ENCODE results near the gene RCBTB2.
A peak's percentile ranks its signal among the peaks of the same experiment; 100 is the strongest.
"Not testable (repeated sequence)": the region's sequence is repeated elsewhere in the genome, so short reads cannot be mapped to it uniquely, and the experiment has no call there.

Gene RCBTB2

DNA sequence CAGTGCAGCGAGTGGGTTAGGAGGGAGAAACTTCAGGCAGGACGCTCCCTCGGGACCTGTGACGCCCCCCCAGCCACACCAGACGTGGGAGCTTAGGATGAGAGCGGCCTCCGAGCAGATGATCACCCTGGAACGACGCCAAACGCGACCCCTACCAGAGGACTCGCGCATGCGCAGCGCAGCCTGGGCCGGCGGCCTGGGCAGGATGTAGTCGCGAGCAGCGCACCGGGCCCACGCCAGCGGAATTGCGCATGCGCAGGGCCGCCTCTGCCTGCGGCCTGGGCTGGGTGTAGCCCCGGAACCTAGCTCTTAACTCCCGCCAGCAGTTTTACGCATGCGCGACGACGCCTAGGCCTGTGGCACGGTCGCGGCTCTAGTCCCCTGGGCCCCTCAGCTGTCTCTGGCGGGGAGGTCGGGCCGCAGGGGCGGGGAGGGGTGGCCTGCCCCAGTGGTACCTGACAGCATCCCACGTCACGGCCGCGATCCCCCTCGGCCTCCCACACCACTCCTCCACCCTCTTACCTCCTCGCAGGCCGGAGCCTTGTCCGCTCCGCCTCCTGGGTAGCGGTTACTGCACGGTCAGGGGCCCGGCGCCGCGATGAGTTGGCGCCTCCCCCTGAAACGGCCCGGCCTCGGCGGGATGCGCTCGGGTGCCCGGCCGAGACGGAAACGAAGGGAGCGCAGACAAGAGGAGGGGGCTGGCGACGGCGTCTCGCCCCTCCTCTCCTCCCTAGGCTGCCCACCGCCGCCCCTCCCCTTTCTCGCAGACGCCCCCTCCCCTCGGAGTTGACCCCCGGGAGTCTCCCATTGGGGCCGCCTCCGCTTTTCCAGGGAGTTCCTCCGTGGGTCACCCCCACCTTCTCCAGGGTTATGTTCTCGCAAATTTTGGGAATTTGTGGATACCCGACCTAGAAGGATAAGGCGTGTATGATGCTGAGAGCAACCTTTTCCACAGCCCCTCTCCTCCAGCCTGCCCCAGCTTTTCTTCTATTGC is at the start of gene RCBTB2:
RCBTB2 (minus strand) TSS at position 575 of the 994 bp plus-strand sequence. CDS start 11,141 bp downstream, outside the sequence.
- DNase-seq (ENCODE audit: extremely low spot score, insufficient read length, low read depth): peak; percentile 92
- peak; percentile 99 for FAIRE-seq

DNA sequence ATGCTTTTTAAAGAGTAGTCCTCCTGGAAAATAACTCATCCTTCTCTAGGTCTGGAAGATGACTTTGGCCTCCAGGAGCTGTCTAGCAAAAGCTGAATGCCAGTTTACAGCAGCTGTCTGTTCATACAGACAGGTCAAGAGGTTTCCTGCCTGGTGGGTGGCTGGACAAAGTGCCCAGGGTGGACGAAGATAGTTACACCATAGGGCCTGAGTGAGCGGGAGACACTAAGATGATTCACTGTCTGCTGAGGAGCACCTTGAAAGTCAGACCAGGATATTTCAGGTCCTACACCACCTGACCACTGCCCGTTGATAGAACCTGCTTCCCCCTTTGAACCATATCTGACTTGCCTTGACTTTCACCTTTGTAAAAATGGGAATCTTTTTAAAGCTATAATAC is 49.2 kb upstream of the RCBTB2 start:
- FAIRE-seq: no peak
- no peak for DNase-seq (ENCODE audit: extremely low spot score, insufficient read length, low read depth)

DNA sequence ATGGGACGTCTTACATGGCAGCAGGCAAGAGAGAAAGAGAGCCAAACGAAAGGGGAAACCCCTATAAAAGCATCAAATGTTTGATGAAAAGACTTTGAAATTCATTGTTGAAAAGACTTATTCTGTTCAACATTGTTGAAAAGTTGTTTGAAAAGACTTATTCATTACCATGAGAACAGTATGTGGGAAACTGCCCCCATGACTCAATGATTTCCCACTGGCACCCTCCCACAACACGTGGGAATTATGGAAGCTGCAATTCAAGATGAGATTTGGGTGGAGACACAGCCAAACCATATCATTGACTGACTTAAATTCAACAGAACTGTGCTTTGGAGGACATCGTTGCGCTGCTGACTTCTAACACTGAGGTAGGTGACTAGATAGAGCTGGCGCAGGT is 48.0 kb upstream of the RCBTB2 start:
- DNase-seq (ENCODE audit: extremely low spot score, insufficient read length, low read depth): no peak
- FAIRE-seq: no peak

DNA sequence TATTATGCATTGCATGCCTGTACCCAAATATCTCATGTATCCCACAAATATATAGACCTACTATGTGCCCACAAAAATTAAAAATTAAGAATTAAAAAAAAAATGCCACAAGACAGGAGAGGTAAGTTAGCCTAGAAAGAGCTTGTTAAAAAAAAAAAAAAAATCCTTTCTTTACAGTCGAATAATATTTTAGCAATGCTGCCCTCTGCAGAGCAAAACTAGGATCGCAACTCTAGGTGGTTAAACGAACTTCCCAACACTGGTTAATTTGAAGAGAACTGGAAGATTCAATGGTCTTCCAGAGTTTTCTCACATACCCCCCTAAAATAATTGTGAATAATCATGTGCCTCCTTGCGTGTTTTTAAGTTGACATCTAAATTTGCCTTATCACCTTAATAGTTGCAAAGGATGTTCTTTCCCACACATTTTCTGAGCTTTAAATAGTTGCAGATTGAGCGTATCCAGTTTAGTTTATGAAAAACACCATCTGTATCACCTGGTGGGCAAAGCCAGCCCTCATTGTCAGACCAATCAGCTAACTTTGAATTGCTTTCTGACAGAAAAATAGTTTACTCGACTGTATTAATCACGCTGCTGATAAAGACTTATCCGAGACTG is 47.4 kb upstream of the RCBTB2 start:
- DNase-seq (ENCODE audit: extremely low spot score, insufficient read length, low read depth) (no peak), FAIRE-seq (peak; percentile 86)

DNA sequence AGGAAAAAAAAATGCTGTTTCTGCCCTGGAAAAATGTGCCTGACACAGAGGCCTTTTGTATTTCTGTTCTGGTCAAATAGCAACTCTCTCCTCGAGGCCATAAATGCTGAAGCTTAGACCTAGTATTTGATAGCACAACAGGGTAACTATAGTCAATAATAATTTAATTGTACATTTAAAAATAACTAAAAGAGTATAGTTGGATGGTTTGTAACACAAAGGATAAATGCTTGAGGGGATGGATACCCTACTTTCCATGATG is 47.0 kb upstream of the RCBTB2 start:
- DNase-seq (ENCODE audit: extremely low spot score, insufficient read length, low read depth); FAIRE-seq: not testable (repeated sequence)

DNA sequence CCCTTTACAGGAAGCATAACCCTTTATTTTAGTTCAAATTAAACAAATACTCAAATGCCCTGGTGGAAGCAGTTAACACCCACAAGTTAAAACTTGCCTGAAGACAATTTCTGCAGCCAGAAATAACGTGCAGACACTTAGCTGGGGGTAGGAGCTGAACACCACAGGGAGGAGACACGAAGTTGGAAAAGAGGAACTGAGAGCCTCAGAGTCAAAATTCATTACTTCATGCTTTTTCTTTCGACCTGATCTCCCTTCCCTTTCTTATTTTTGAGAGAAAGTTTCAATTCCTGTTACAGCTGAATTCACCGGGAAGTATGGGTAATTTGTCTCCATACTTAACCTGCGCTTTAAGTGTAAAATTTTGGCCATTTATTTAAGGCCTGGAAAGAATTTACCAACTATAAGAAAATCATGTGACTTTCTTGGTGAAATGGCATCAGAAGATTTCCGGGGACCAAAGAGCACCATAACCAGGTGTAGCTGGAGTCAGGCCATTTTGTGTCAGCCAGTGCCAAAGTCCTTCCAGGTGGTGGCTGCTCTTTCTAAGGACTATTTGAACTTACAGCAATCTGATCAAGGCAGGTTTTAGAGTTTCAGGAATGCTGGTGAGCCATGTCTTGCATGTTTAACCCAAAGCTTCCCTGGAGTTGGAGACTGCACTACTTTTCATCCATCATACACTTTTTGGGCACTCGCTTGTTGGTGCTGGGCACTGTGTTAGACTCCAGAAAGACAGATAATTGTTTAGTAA is 46.5 kb upstream of the RCBTB2 start:
- DNase-seq (ENCODE audit: extremely low spot score, insufficient read length, low read depth) (no peak), FAIRE-seq (peak; percentile 98)

DNA sequence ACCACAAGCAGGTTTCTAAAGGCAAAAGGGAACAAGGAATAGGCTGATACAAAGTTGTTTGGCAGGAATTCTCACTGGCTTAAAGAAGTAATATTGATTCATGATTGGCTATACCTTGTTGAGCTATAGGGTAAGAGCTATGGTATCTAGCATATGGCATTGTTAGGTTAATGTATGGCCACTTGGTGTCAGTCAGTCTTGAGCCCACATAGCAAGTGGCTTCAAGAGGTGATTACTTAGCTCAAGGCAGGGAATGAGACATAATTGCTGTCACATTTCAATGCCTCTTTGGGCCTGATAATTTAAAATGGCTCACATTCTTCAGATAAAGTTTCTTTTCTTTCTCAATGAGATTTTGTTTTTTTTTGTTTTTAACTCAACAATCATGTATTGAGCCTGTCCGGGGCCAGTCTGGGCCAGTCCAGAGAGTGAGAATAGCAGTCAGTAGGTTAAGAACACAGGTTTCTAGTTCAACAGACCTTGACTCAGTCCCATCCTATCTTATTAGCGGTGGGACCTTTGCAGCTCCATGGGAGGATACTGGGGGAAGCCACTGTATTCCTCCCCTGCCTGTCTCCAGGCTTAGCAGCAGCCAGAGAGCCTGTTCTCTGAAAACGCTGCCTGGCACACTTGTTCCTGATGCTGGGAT is 45.8 kb upstream of the RCBTB2 start:
- DNase-seq (ENCODE audit: extremely low spot score, insufficient read length, low read depth): no peak
- FAIRE-seq: no peak

DNA sequence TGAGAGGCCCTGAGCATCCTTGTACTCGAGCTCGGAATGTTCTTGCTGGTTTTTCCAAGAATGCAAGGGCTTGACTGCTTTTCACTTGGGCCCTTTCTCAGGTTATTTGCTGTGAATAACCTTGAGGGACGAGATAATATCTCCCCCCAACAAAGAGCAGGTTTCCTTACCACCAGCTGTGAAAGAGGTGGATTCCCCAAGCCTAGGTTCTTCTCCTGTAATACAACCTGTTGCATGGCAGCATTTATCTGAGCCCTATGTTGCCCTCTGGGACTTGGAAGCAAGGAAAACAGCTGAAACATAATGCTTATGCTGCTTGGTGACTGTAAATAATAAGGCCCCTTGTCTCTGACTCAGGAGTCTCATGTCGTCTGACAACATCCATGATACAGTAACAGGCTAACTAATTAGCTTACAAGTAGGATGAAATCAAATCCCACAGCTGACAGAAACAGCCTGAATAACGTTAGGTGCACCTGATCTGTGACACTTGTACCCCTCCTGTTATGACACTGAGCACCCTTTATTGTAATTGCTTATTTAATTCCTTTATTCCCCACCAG is 43.6 kb upstream of the RCBTB2 start:
- FAIRE-seq: peak; percentile 69
- DNase-seq (ENCODE audit: extremely low spot score, insufficient read length, low read depth): no peak

DNA sequence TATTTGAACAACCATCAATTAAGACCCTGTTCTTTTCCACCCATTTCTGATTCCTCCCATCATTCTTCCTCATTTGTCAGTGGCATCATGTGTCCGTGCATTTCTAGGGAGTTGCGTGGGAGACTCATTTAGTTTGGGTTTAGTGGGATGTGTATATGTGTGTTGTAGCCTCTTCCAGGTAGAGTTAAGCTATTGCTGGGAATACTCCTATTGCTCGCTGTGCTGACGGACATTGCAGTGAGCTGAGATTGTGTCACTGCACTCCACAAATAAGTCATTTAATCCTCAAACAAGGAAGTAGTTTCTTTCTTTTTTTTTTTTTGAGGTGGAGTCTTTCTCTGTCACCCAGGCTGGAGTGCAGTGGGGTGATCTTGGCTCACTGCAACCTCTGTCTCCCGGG is 42.2 kb upstream of the RCBTB2 start:
- FAIRE-seq: peak; percentile 26
- DNase-seq (ENCODE audit: extremely low spot score, insufficient read length, low read depth): no peak

DNA sequence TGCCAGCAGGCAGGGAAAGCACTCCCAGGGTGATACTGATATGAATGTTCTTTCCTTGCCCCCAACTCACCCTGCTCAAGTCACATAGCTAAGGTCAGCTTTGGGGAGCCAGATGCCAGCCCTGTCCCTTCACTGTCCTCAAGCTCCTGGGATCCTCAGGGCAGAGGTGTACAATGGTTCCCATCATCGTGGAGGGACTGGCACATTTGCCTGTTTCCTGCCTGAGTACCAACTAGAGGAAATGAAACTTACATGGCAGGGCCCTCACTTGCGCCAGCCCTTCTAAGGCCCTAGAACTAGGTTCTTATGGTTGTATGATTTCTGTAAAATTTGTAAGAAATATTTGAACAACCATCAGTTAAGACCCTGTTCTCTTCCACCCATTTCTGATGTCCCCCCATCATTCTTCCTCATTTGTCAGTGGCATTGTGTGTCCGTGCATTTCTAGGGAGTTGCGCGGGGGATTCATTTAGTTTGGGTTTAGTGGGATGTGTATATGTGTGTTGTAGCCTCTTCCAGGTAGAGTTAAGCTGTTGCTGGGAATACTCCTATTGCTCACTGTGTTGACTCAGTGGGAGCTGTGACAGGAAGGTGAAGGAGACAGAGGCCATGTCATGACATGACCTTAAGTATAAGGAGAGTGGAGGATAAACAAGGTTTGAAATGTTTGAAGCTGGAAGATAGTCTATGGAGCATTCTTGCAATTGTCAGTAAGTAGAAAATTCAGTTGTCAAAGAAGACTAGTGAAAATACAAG is 41.3 kb upstream of the RCBTB2 start:
- DNase-seq (ENCODE audit: extremely low spot score, insufficient read length, low read depth) (no peak), FAIRE-seq (peak; percentile 72)

DNA sequence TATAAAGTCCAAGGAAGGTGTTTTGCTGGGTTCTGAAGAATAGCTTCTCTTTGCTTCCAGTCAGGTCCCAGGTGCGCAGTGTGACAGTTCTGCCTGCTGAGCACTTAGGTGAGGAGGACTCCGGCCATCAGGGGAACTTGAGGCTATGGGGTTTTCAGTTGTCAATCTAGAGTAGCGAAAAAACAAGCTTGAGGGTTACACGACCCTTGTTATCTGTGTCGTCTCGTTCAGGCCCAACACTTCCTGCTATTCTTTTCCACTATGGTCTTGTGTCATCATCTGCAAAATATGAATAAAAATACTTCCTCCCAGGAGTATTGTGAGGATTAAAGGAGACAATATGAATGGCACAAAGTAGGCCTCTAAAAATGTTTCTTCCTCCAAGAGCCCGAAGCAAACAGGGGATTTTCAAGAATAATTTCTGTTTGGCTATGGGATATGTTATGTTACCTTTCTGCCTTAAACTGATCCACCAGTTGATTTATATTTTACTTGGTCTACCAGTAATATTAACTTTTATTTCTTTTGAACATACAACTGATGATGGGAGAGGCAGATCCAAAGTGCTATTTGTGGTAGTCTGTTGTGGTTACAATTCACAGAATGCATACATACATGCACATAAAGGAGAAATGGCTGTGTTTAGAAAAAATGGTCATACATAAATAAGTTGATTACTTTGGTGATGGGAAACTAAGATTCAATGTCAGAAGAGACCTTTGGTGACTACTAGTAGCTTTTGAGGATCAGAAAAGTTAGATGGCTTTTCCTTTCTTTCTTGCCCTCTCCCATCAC is 40.5 kb upstream of the RCBTB2 start:
- DNase-seq (ENCODE audit: extremely low spot score, insufficient read length, low read depth) (no peak), FAIRE-seq (peak; percentile 60)

DNA sequence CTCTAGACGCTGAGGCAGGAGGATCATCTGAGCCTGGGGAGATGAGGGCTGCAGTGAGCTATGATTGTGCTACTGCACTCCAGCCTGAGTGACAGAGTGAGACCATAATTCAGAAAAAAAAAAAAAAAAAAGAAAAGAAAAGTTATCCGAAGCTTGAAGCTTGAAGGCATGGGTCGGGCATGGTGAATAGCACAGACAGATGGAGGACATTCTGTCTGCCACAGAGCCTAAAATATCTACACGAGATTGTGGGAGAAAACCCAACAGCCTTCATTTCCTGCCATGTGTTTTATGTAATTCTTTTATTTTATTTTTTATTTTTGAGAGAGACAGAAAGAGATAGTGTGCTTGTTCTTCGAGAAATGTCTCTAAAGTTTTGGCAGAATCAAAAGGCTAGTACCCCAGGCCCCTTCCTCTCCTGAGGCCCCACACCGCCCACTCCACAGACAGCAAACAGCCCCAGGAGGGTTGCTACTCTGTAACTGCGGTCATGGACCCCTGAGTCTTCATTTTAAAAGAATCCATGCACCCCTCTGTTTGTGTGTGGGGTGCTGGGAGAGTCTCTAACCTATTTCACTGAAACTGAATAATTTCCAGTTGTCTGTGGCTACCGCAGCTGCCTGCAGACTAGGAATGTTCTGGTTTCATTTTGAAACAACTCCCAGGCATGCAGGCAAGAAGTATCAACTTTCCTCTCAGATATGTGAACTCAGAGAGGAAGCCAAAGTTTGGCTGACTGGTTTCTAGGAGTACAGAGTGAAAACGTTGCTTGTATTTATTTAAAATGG is 38.4 kb upstream of the RCBTB2 start:
- DNase-seq (ENCODE audit: extremely low spot score, insufficient read length, low read depth): no peak
- peak; percentile 87 for FAIRE-seq

DNA sequence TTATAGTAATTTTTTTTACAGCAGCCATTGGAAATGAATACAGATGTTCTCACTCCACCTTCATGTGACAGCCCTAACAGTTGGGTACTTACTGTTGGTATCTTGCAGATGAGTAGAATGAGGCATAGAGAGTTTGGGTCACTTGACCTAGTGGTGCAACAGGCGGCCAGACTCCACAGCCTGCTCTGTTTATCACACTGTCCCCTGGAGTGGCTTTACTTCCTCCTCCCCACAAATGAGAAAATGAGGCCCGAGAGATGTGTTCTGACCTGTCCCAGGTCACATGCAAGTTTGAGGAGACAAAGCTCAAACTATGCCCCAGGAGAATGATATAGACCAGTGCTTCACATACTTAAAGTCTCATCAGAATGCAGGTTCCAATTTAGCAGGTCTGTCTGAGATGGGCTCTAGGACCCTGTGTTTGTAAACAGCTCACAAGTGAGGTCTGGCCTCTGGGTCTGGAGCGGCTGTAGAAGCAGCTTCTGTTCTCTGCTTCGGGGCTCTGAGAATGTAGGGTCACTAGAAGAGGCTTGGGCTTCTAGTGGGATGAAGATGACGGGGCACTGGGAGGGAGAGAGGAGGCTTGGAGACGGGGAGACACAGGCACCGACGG is 37.4 kb upstream of the RCBTB2 start:
- DNase-seq (ENCODE audit: extremely low spot score, insufficient read length, low read depth) (no peak), FAIRE-seq (peak; percentile 58)

DNA sequence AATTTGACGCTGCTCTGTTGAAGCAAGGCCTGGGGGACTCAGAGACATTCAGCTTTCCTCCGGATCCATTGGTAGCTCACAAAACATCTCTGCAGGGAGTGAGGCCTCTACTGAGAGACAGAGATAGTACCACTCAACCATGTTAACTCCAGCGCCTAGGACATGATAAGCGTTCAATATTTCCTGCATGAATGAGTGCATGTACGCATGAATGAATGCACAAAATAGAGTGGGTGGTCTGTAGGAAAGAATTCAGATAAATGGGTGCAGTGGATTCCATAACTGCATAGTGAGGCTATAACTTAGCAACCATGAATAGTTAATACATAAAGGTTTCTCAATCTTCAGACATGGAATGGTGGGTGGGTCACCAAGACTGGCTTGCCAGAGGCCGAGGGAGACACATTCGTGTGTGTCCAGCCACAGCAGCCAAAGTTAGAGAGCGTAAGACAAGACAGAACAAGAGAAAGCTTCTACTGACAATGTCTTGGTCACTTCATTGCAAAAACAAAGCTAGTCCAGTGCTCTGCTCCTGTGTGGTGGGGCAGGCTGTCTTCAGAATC is 36.3 kb upstream of the RCBTB2 start:
- DNase-seq (ENCODE audit: extremely low spot score, insufficient read length, low read depth) (no peak), FAIRE-seq (no peak)

DNA sequence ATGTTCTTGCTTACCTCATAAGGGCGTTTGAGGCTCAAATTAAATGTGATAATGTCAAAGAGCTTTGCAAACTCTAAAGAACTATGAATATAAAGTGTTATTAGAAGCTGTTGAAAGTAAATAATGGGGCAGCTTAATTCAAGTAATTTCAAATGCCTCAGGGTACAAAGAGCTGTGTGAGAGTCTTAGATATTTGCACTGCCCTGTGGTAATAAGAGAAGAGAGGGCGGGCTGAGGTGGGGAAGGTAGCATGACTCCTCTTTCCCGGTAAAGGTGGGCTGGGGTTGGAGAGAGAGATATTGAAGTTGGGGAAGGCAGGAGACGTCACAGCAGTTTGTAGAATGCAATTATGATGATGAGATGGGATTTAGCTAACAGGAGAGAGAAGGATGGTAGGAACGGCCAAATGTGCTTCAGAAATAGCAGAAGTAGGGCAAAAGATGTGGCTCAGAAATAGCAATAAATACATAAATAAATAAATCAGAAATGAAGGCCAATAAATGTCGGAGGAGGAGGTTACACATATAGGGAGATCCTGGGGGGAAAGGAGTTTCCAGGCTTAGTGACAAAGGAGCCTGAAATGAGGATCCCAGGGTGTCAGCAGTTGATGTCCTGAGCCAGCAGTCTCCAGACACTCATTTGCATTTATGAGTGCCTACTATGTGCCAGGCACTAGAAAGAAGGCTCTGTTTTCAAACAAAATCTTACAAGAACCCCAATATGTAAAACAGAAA is 35.7 kb upstream of the RCBTB2 start:
- FAIRE-seq: no peak

More for the DNA sequence above, 35.7 kb upstream of the RCBTB2 start:
- DNase-seq (ENCODE audit: extremely low spot score, insufficient read length, low read depth): no peak

Data from GM18507 (cell line).